DOHH2 (cell line): ENCODE measurements around the gene PRIM1.

Experiments used
- CTCF ChIP-seq: fragments of 200-600 bp; sonication (generic); IDR thresholded peaks from one replicate; pipeline ENCODE4 v1.5.1; 2014; ENCODE audit warnings: antibody characterized with exemption, mild to moderate bottlenecking, low read depth, low read length; ENCODE audit not compliant: poor library complexity, severe bottlenecking
- EZH2phosphoT487 ChIP-seq: fragments of 200-600 bp; sonication (generic); IDR thresholded peaks from 2 replicates; pipeline ENCODE4 v1.6.1; 2017; ENCODE audit warnings: borderline replicate concordance, mild to moderate bottlenecking, antibody characterized with exemption, low read length, moderate library complexity, mixed read lengths

GRCh38 chr12:56749359-56749758, 2.8 kb downstream of the PRIM1 start:
- TF ChIP-seq CTCF (no peak), EZH2phosphoT487 (no peak)
